Keratinocyte (primary cell): ENCODE results near the gene MYO9A. TPM values are rescaled to one million over a fixed set of nuclear protein-coding genes. Genes with fewer than 3 reads are reported as not detected.

Experiments
- DNase-seq: peaks from one replicate; pipeline ENCODE4 v3.0.0-alpha.2; 2011; ENCODE audit warnings: low read depth, missing footprints, low spot score
- FAIRE-seq: peaks from 2 replicates; lab custom pipeline; 2011; peaks lifted over from hg19 to GRCh38; lab: Jason Lieb, UNC
- H2AFZ ChIP-seq: 2 replicates; pipeline ENCODE4 v1.6.0; 2012; ENCODE audit warnings: low read length, control low read depth, inconsistent platforms; ENCODE audit not compliant: control insufficient read depth
- H3K27ac ChIP-seq: 2 replicates; pipeline ENCODE4 v1.5.1; 2011; ENCODE audit warnings: low read length; ENCODE audit not compliant: control insufficient read depth, insufficient read depth
- H3K27me3 ChIP-seq: 3 replicates; pipeline ENCODE4 v1.6.0; 2011; ENCODE audit warnings: low read length; ENCODE audit not compliant: control insufficient read depth, insufficient read depth; ENCODE audit errors: extremely low read depth
- H3K36me3 ChIP-seq, 2 experiments: 2 replicates in 1 of 2; 3 replicates in 1 of 2; pipeline ENCODE4 v1.5.1; 2011; ENCODE audit warnings: low read length in 2 of 2, mild to moderate bottlenecking in 1 of 2; ENCODE audit not compliant: control insufficient read depth in 2 of 2, insufficient read depth in 2 of 2; ENCODE audit errors: extremely low read depth in 1 of 2
- H3K4me1 ChIP-seq: 3 replicates; pipeline ENCODE4 v1.5.1; 2011; ENCODE audit warnings: low read length; ENCODE audit not compliant: control insufficient read depth, insufficient read depth; ENCODE audit errors: extremely low read depth
- H3K4me2 ChIP-seq: 3 replicates; pipeline ENCODE4 v1.6.0; 2011; ENCODE audit warnings: low read depth, low read length; ENCODE audit not compliant: control insufficient read depth, insufficient read depth; ENCODE audit errors: extremely low read depth
- H3K4me3 ChIP-seq, 3 experiments: fragments of 200-600 bp in 1 of 3; sonication (generic) in 1 of 3; 2 replicates in 2 of 3; 3 replicates in 1 of 3; pipeline ENCODE4 v1.5.1; 2011 to 2016; ENCODE audit warnings: low read length in 3 of 3, mild to moderate bottlenecking in 3 of 3, control low read depth in 2 of 3, inconsistent platforms in 1 of 3, low read depth in 1 of 3, mixed read lengths in 1 of 3, mixed run types in 1 of 3, moderate library complexity in 1 of 3; ENCODE audit not compliant: control insufficient read depth in 2 of 3, insufficient read depth in 2 of 3; ENCODE audit errors: extremely low read depth in 1 of 3
- H3K79me2 ChIP-seq: 2 replicates; pipeline ENCODE4 v1.6.0; 2012; ENCODE audit warnings: low read length; ENCODE audit not compliant: control insufficient read depth, insufficient read depth
- H3K9ac ChIP-seq: 3 replicates; pipeline ENCODE4 v1.6.0; 2011; ENCODE audit warnings: low read length; ENCODE audit not compliant: control insufficient read depth, insufficient read depth; ENCODE audit errors: extremely low read depth
- H3K9me1 ChIP-seq: 3 replicates; pipeline ENCODE4 v1.6.0; 2011; ENCODE audit warnings: low read length; ENCODE audit not compliant: control insufficient read depth, insufficient read depth; ENCODE audit errors: extremely low read depth
- H3K9me3 ChIP-seq: 2 replicates; pipeline ENCODE4 v1.5.1; 2012; ENCODE audit warnings: low read depth, low read length; ENCODE audit not compliant: control insufficient read depth
- H4K20me1 ChIP-seq: 3 replicates; pipeline ENCODE4 v1.6.0; 2011; ENCODE audit warnings: low read length; ENCODE audit not compliant: control insufficient read depth, insufficient read depth; ENCODE audit errors: extremely low read depth
- CTCF ChIP-seq, 3 experiments: IDR thresholded peaks in 1 of 3; conservative IDR thresholded peaks in 1 of 3; optimal IDR thresholded peaks in 1 of 3; 2 replicates in 2 of 3; 3 replicates in 1 of 3; pipeline versions ENCODE3 to v1.5.1; 2011; ENCODE audit warnings: low read length in 3 of 3, mild to moderate bottlenecking in 3 of 3, moderate library complexity in 2 of 3, control low read depth in 1 of 3, inconsistent platforms in 1 of 3; ENCODE audit not compliant: insufficient read depth in 2 of 3; ENCODE audit errors: extremely low read depth in 1 of 3
- EZH2 ChIP-seq: IDR thresholded peaks from one replicate; pipeline ENCODE4 v1.6.1; 2012; ENCODE audit warnings: inconsistent platforms, mild to moderate bottlenecking, low read length, moderate library complexity
- dilution Hi-C: fragments of 300-500 bp; cut with MboI; formaldehyde crosslinking; loops from one replicate; pipeline ENCODE4 v1.7.0; 2020; ENCODE audit warnings: low sequenced_read_pairs; ENCODE audit not compliant: extremely low pct_ligation_motif_present
- polyA plus RNA-seq, 5 experiments: library from polyadenylated mRNA; depleted of rRNA in 3 of 5; stranded (reverse) in 3 of 5; stranded (forward) in 1 of 5; unstranded in 1 of 5; fragments of >200 nt; gene quantifications; 1 replicate in 1 of 5; 2 replicates in 3 of 5; 3 replicates in 1 of 5; pipeline versions ENCODE4 v1.2.1 to v1.2.3, GENCODE V29; 2011 to 2012; ENCODE audit warnings: missing spikeins in 2 of 5, low read depth in 1 of 5, low replicate concordance in 1 of 5

The MYO9A gene
- polyA plus RNA-seq, 1 donor (not counting 4 experiments of a cell fraction or from before 2014, with no cell fraction given) = 10.6 TPM

GRCh38 chr15:71801935-71802655 is 315.9 kb downstream of the MYO9A start:
- FAIRE-seq (no peak), DNase-seq (no peak)
- Histone ChIP-seq H3K9ac (no peak overlapping the region), H3K4me1 (peaks cover 7% of the 10 kb centered on the region), H3K9me1 (no peaks in the 10 kb centered on the region), H3K79me2 (no peaks in the 10 kb centered on the region), H3K27ac (no peak overlapping the region), H3K9me3 (no peaks in the 10 kb centered on the region), H3K36me3 (no peaks in the 10 kb centered on the region), H3K4me3 (no peak overlapping the region), H2AFZ (no peak overlapping the region), H3K27me3 (no peaks in the 10 kb centered on the region), H3K4me2 (no peak overlapping the region), H4K20me1 (no peaks in the 10 kb centered on the region)
- TF ChIP-seq EZH2 = no peak
- no peak for TF ChIP-seq CTCF (optimal IDR thresholded peaks at IDR 0.05 in 1 of 3, IDR thresholded peaks at IDR 0.05 in 1 of 3, conservative IDR thresholded peaks at IDR 0.05 in 1 of 3; ENCODE audit: extremely low read depth in 1 of 3, insufficient read depth in 2 of 3, low read length in 3 of 3)
- dilution Hi-C loops = no loop called here

GRCh38 chr15:71800835-71801745 is 316.9 kb downstream of the MYO9A start:
- FAIRE-seq (peak; percentile 81), DNase-seq (peak; percentile 9)
- Histone ChIP-seq H3K4me3 (no peak overlapping the region), H3K79me2 (no peaks in the 10 kb centered on the region), H3K27ac (no peak overlapping the region), H3K9me1 (no peaks in the 10 kb centered on the region), H3K27me3 (no peaks in the 10 kb centered on the region), H3K4me1 (peaks cover under 1% of the 10 kb centered on the region), H3K9me3 (no peaks in the 10 kb centered on the region), H3K4me2 (no peak overlapping the region), H4K20me1 (no peaks in the 10 kb centered on the region), H3K9ac (no peak overlapping the region), H2AFZ (no peak overlapping the region), H3K36me3 (no peaks in the 10 kb centered on the region)
- dilution Hi-C loops = no loop called here
- TF ChIP-seq CTCF (optimal IDR thresholded peaks at IDR 0.05 in 1 of 3, IDR thresholded peaks at IDR 0.05 in 1 of 3, conservative IDR thresholded peaks at IDR 0.05 in 1 of 3; ENCODE audit: extremely low read depth in 1 of 3, insufficient read depth in 2 of 3, low read length in 3 of 3) (peak; percentile 74 to 87 (median 74)), EZH2 (no peak)
